GM19395 (cell line): Measurements from ENCODE around the gene NTN1.

Source experiments
- ATAC-seq: cut with Tn5 transposase; IDR thresholded peaks from one replicate; pipeline ENCODE4 v1.9.1; 2021; ENCODE audit warnings: mild to moderate bottlenecking, moderate library complexity; ENCODE audit not compliant: unreplicated experiment

The NTN1 gene

DNA sequence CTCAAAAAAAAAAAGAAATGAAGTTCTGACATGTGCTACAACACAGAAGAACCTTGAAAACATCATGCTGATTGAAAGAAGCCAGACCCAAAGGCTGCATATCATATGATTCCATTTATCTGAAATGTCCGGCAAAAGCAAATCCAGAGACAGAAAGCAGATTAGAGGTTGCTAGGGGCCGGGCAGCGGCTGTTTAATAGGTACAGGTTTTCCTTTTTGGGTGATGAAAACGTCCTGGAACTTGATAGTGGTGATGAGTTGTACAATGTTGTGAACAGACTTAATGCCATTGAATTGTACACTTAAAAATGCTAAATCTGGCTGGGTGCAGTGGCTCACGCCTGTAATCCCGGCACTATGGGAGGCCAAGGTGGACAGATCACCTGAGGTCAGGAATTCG, 166.5 kb downstream of the NTN1 start:
- ATAC-seq: no peak

DNA sequence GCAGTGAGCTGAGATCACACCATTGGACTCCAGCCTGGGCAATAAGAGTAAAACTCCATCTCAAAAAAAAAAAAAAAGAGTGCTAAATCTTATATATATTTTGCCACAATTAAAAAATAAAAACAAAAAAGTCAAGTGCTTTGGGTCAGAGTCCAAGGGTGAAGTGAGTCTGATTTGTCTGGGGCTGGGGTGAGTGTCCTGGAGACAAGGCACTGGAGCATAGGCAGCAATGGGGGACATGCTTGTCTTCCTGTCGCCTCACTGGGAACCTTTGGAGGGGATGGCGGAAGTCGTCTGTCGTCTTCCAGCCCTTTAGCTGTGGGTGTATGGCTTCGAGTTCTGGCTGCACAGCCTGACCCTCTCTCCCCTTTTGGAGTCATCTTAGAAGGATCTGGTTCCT, 167.1 kb downstream of the NTN1 start:
- ATAC-seq: no peak

DNA sequence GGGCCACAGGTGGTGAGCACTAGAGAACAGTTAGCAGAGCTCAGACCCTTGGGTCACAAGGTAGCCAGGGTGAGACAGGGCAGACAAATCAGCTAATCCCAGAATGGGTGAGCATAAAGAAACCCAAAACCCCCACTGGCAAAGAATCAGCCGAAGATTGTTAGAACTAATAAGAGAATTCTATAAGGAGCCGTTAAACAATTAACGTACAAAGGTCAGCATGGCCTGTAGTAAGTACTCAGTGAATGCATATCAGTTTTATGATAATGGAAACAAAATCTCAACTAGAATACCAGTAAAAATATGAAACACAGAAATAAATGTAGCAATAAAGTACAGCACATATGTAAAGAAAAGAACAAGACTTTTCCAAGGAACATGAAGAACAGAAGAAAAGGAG, 168.6 kb downstream of the NTN1 start:
- no peak for ATAC-seq

DNA sequence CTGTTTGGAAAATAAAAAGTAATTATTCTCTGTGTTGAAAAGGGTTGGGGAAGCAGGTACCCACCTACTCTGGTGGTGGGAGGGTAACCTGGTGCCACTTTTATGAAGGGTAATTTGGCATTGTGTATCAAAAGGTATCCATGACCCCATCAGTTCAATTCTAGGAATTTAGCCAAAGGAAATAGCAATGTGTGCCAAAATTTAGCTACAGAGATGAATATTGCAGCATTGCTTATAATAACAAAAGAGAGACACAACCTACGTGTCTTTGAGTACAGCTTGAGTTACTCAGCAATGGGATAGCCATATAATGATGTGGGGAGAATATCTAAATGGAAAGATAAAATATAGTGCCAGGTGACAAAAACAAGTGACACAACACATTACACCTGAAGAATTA, 170.7 kb downstream of the NTN1 start:
- ATAC-seq: no peak

DNA sequence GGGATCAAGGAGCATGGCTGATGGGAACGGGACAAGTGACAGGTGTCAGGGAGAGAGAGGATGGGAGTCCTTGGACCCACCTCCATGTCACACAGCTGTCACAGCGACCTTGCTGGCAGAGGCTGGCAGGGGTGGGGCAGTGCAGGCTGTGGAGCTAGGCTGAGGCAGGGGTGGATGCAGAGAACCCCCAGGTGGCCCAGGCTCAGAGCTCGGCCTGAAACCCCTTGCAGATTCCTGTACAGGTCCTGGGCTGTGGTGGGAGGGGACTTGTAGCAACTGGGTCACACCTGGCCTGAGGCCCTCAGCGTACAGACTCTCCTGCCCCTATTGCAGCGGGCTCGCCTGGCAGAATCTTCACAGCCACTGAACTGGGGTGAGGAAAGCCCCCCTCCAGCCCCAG, 174.1 kb downstream of the NTN1 start:
- no peak for ATAC-seq

DNA sequence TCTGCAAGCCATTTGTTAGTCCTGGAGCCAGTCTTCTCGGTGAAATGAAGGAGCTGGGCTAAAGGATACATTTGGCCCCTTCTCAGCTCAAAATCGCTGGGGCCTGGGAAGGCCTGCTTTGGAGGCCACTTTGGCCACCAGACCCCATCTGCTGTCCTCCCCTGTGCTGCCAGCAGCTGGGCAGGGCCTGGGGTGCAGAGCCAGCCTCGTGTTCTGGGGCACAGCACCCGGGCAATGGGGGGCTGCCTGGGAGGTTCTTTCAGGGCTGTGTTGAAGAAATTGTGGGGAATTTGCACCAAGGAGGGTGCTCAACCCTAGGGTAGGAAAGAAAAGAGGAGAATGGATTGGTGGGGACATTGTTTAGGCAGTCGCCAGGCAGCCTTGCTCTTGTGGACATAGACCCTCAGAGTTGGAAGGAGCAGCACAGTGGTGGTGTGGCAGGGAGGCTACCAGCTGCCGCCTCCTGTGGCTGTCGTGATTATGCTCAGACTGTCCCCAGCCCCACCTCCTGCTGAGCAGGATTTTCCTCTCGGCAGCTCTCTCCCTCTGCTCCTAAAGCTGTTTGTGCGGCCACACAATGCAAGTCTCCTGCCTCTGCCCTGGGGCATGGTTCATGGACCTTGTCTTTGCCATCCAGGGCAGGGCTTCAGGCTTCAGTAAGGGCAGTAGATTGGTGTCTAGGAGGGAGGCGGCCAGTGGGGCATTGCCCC, 174.8 kb downstream of the NTN1 start:
- no peak for ATAC-seq

DNA sequence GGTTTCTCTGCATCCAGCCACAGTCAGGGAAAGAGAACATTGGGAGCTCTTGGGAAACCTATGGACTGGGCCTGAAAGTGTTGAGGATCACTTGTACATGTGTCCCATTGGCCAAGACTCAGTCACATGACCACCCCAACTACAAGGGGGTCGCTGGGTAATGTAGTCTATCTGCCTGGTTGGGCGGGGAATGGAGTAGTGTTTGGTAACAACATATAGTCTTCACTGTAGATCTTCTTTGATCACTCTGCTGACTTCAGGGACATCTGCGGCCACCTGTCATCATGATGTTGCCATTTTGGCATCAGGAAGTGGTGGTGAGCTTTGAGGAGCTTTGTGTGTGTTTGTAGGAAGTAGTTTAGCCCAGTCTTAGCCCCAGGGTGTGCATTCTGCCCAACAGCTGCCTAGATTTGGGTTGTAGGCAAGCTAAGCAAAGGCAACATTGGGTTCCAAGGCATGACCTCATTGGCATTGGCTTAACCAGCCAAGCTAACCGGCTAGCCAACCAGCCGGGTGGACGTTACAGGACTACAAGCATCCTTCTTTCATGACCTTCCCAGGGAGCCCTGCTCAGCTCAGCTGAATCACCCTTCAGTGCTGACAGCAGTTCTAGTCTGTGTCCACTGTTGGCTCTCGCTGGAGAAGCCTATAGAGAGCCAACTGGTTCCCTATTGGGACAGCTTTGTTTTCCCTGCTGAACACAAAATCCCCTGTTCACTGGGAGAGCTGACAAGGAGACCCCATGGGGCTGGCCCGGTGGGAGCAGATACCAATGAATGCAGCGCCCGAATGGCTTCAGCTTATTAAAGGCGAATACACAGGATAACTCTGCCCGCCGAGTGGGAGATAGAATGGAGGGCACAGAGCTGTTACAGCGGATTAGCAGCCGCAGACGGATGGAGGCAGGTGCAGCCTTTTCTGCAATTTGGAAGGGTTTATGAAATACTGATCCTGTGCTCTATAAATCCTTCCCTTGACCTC, 178.6 kb downstream of the NTN1 start:
- no peak for ATAC-seq

DNA sequence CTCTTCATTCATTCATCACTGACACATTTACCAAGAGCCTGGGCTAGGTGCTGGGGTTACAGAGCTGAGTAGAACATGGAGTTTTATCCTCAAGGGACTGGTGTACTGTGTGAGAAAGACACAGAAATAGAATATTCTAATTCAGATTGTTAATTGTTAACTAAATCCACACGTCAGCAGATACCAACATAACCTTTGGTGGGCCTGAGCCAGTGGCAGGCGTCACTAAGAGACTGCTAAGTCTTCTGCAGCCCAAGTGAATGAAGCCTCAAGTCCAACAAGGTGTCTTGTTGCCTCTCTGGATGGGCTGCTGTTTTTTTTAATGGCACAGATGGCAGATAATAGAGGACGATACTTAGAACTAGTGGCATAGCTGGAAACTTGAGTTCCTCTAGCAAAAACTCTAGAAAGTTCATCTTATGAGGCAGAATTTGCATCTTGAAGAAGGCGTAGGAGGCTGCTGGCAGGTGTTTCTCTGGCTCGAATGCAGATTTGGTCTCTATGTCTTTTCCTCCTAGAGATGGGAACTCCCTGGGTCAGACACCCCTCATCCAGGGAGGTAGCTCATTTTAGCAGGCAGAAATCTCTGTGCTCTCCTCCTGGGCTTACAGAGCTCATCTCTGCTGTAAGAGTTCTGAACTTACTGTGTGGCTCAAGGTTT, 179.5 kb downstream of the NTN1 start:
- ATAC-seq: peak; percentile 77

DNA sequence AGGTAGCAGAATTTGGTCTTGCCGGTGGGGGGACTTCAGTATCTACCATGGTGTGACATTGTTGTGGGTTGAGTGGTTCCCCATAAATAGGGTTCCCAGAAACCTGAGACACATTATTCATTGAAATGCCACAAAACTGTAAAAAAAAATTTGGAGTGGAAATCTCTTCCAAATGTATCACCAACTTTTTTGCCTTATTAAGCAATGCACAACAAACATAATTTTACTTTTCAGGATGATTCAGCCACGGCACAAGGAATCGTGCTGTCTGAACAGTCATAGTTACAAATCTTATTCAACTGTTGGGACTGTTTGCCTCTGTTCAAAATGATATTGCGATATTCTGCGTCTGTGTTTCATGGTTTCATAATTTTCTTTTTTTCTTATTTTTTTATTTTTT, 181.2 kb downstream of the NTN1 start:
- no peak for ATAC-seq

DNA sequence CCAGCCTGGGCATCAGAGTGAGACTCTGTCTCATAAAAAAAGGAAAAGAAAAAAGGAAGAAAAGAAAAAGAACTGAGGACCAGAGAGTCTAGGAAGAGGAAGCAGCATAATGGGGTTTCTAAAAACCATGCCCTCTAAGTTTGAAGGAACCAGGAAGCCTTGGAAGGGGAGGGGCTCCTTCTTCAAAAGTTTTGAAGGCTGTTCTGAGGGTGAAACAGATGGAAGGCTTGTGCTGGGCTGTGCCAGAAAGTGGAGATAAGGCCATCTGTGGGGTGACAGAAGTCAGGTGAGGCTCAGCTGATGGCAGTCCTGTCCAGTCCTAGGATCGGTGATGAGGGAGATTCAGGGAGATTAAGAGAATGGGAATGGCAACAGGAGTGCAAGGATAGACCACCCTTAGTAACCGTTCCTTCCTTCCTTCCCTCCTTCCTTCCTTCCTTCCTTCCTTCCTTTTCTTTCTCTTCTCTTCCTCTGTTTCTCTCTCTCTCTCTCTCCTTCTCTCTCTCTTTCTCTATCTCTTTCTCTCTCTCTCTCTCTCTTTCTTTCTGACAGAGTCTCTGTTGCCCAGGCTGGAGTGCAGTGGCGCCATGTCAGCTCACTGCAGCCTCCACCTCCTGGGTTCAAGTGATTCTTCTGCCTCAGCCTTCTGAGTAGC, 182.6 kb downstream of the NTN1 start:
- ATAC-seq: no peak

DNA sequence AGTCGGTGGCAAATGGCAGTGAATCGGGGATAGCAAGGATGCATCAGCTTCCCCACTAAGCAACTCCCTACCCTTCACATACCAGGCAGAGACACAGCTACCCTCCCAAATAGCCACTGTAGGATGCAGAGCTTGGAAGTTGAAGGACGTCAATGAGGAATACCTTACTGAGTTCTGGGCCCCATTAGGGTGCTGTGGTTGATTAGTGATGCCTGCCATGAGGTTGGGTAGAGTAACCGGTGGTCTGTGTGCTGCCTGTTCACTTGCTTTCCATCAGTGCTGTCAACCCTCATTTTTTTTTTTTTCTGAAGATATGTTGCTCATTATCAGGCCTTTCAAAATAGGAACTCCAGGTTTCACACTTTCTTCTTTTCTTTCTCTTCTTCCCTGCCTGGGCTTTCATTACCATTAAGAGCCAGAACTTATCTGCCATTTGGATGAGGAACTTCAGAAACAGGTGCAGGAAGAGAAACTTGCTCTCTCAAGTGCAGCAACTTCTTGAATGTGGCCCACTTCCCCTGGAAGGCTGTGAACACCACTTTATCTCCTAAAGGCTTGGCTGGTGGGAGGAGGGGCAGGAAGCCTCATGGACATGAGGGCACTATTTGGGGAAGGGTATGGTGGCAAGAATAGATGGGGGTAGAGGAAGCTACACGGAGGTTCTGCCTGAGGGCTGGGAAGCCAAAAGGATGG, 183.5 kb downstream of the NTN1 start:
- ATAC-seq: no peak

DNA sequence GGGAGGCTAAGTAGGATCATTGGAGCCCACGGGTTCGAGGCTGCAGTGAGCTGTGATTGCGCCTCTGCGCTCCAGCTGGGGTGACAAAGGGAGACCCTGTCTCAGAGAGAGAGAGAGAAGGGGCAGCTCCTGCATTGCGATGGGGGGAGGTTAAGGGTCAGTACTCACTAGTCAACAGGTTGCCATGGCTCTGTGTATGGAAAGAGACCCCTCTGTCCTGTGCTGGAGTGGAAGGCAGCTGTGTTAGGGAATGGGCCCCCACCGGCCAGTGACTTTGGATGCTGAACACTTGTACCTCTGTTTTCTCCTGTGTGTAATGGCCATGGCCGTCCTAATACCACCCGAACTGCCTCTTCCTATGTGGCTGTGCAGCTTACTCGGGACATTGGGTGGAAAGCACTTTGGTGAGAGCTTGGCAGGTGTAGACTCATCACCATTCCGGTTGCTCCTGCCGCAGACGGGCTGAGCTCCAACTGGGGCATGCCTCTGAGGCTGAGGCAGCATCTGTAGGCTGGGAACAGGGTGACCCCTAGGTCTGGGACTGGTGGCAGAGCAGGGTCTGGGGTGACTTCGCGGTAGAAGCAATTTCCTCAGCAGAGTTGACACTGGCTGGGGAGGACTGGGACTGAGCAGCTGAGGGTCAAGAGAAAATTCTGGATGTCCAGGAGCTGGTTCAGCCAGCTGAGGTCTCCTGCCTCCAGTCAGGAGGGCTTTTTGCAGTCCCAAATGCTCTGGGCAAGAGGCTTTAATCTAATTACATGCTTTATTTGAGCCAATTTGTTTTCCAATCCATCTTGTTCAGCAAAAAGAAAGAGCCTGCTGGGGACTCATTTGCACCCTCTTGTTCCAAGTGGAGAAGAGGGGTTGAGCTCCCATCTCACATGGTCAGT, 184.5 kb downstream of the NTN1 start:
- ATAC-seq: no peak

DNA sequence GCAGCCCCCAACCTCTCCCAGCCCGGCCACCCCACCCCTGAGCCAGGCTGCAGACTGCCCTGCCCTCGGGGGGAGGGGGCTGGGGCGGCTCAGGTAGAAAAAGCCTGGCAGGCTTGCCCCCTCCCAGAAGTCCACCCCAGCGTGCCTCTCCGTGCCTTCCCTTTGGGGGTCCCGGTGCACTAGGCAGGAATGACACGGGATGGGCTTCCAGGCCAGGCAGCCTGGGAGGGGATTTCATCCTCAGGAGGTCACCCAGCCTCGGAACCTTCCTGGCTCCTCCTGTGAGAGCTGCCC, 185.0 kb downstream of the NTN1 start:
- no peak for ATAC-seq

DNA sequence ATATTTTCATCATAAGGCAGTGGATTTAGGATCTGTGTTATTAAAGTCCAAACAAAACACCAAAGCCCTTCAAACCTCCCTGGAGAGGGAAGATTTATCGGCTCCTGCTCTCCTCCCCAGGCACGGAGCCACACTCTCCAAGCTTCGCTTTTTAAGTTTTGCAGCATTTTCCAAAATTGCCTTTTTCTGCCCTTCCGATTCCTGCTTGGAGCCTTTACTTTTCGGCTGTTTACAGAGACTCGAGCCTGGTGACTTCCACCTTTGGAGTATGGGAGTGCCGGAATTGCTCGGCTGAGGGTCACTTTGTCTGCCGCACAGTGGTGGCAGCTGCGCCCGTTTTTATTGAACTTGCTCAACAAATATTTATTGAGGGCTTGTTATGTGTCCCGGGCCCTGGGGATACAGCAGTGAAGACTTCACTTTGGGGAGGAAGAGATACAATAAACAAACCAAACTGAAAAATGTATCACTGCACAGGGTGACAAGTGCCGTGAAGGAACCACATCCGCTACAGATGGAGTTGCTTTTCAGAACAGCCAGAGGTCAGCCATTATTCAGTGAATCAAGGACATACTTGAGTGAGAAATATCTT, 185.5 kb downstream of the NTN1 start:
- ATAC-seq: no peak

DNA sequence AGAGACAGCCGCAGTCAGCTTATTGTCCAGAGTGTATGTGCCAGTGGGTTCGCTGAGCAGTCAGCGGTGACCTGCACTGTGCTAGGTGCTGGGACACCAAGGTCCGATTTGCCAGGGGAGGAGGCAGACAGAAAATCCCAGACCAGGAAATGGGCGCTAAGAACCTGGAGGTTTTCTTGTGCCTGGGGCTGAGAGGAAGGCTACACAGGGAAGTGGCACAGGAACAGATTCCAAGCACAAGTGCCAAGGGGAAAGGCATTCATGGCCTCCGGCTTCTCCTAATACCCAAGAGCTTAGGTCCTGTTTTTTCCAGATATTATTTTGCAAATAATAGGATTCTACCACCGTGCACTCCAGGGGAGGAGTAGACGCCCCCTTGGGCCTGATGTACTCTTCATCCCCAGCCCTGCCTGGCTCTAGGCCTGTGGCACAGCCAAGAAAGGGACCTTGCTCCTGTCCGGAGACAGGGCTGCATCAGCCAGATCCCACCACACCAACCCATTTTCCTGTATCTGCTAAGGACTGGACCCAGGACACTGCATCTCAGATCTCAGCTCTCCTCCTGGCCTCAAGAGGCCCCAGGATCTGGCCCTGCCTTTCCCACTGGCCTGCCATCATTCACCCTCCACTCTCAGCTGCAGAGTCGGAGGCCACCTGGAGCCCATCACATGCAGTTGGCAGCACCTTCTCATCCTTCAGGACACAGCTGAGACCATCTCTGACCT, 187.2 kb downstream of the NTN1 start:
- ATAC-seq: no peak

DNA sequence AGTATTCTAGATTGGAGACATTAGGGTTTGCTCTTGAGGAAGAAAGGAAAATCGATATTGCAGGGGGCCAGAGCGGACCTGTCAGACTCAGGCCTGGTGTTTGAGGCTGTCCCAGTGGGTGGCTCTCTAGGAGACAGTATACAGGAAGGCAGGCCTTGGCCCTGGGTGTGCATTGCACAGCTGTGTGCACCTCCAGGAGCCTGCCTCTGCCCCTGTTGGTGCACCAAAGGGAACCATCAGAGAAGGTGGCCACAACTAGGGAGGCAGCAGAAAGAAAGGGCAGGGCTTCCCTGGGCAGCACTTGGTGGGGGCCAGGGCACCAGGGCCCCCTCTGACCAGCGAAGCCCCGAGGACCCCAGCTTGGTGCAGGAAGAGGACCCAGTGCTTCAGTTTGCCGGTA, 188.0 kb downstream of the NTN1 start:
- ATAC-seq: no peak

DNA sequence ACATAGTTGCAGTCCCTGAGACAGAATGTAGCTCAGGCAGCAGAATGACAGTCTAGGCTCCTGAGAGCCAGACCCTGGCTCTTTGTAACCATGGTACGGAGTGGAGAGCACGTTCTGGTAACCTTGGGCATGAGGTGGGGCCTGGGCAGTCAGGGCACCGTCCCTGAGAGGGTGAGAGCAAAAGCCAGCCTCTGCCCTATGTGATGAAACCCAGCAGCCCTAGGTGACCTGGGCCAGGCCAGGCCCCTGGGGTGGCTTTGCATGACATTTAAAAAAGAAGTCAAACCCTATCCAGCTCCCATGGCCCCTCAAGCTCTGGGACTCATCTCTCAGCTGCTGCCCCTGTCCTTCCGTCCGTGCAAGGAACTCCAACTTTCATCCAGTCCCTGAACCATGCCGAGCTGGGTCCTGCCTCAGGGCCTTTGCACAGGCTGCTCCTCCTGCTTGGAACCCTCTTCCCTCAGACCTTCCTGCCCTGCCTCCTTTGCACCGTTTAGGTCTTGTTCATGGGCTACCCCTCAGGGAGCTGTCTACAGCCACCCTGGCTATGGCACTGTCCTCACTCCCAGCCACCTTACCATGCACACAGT, 188.6 kb downstream of the NTN1 start:
- ATAC-seq: no peak

DNA sequence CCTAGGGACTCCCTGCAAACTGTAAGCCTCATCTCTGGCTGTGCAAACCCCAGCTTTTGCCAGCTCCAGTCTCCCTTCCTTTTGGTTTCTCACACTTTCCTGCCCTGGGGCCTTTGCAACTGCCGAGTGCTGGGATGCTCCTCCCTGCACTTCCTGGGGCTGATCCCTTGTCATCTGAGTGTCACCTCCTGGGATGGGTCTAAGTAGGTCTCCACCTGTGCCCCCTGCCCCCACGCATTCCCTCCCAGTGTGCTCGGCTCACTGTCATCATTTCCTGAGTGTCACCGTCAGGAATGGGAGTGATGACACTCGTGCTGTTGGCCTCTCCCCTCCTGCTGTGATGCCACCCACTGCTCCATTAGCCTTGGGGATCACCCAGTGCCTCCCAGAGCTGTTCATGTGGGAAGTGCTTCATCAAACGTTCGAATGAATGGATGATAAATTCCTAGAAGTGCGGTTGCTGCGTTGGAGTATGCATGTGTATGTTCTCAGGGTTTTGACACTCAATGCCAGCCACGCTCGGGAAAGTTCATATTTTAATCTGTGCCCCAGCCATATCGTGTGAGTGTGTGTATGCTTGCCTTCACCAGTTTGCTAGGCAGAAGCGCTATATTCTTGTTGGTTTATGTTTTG, 189.9 kb downstream of the NTN1 start:
- ATAC-seq: no peak
